Measurements from ENCODE around the gene ABI3BP.

ABI3BP gene

GRCh38 chr3:100857863-100858262, 135.4 kb downstream of the ABI3BP start:
- no peak overlapping the region for H3K4me3 ChIP-seq (ENCODE audit: low read depth, low read length)
- no peak for DNase-seq (ENCODE audit: low read depth)

GRCh38 chr3:100856821-100857220, 136.4 kb downstream of the ABI3BP start:
- DNase-seq (ENCODE audit: low read depth) = no peak
- H3K4me3 ChIP-seq (ENCODE audit: low read depth, low read length) = no peak overlapping the region

- DNase-seq (ENCODE audit: low read depth) = no peak
- H3K4me3 ChIP-seq (ENCODE audit: low read depth, low read length) = no peak overlapping the region
Measured at GRCh38 chr3:100852840-100853239, 140.4 kb downstream of the ABI3BP start.

GRCh38 chr3:100850701-100851100, 142.5 kb downstream of the ABI3BP start:
- no peak overlapping the region for H3K4me3 ChIP-seq (ENCODE audit: low read depth, low read length)
- no peak for DNase-seq (ENCODE audit: low read depth)

- H3K4me3 ChIP-seq (ENCODE audit: low read depth, low read length) = no peak overlapping the region
- DNase-seq (ENCODE audit: low read depth) = no peak
Measured at GRCh38 chr3:100850156-100850555, 143.1 kb downstream of the ABI3BP start.

- DNase-seq (ENCODE audit: low read depth) = no peak
Measured at GRCh38 chr3:100844063-100844936, 148.9 kb downstream of the ABI3BP start.

GRCh38 chr3:100838157-100838556, 155.1 kb downstream of the ABI3BP start:
- no peak overlapping the region for H3K4me3 ChIP-seq (ENCODE audit: low read depth, low read length)
- DNase-seq (ENCODE audit: low read depth) = no peak

More at GRCh38 chr3:100844063-100844936, 148.9 kb downstream of the ABI3BP start:
- H3K4me3 ChIP-seq (ENCODE audit: low read depth, low read length) = no peak overlapping the region

GRCh38 chr3:100836661-100837060, 156.6 kb downstream of the ABI3BP start:
- DNase-seq (ENCODE audit: low read depth) = no peak

GRCh38 chr3:100834332-100834731, 158.9 kb downstream of the ABI3BP start:
- H3K4me3 ChIP-seq (ENCODE audit: low read depth, low read length) = no peak overlapping the region
- DNase-seq (ENCODE audit: low read depth) = no peak

More at GRCh38 chr3:100836661-100837060, 156.6 kb downstream of the ABI3BP start:
- no peak overlapping the region for H3K4me3 ChIP-seq (ENCODE audit: low read depth, low read length)

GRCh38 chr3:100833483-100833882, 159.7 kb downstream of the ABI3BP start:
- no peak overlapping the region for H3K4me3 ChIP-seq (ENCODE audit: low read depth, low read length)
- no peak for DNase-seq (ENCODE audit: low read depth)

GRCh38 chr3:100831629-100832028, 161.6 kb downstream of the ABI3BP start:
- no peak overlapping the region for H3K4me3 ChIP-seq (ENCODE audit: low read depth, low read length)
- DNase-seq (ENCODE audit: low read depth) = no peak

- no peak for DNase-seq (ENCODE audit: low read depth)
- no peak overlapping the region for H3K4me3 ChIP-seq (ENCODE audit: low read depth, low read length)
Measured at GRCh38 chr3:100830931-100831330, 162.3 kb downstream of the ABI3BP start.

GRCh38 chr3:100825574-100825973, 167.6 kb downstream of the ABI3BP start:
- H3K4me3 ChIP-seq (ENCODE audit: low read depth, low read length) = no peak overlapping the region
- no peak for DNase-seq (ENCODE audit: low read depth)

GRCh38 chr3:100815583-100815982, 177.6 kb downstream of the ABI3BP start:
- no peak for DNase-seq (ENCODE audit: low read depth)
- H3K4me3 ChIP-seq (ENCODE audit: low read depth, low read length) = no peak overlapping the region

GRCh38 chr3:100813828-100814227, 179.4 kb downstream of the ABI3BP start:
- no peak for DNase-seq (ENCODE audit: low read depth)
- H3K4me3 ChIP-seq (ENCODE audit: low read depth, low read length) = no peak overlapping the region

GRCh38 chr3:100811779-100812507, 181.3 kb downstream of the ABI3BP start:
- no peak for DNase-seq (ENCODE audit: low read depth)
- H3K4me3 ChIP-seq (ENCODE audit: low read depth, low read length) = no peak overlapping the region

- no peak overlapping the region for H3K4me3 ChIP-seq (ENCODE audit: low read depth, low read length)
- peak; percentile 45 for DNase-seq (ENCODE audit: low read depth)
Measured at GRCh38 chr3:100810671-100811070, 182.6 kb downstream of the ABI3BP start.

- no peak overlapping the region for H3K4me3 ChIP-seq (ENCODE audit: low read depth, low read length)
- no peak for DNase-seq (ENCODE audit: low read depth)
Measured at GRCh38 chr3:100804631-100805030, 188.6 kb downstream of the ABI3BP start.

GRCh38 chr3:100803711-100804110, 189.5 kb downstream of the ABI3BP start:
- DNase-seq (ENCODE audit: low read depth) = no peak
- H3K4me3 ChIP-seq (ENCODE audit: low read depth, low read length) = no peak overlapping the region

- H3K4me3 ChIP-seq (ENCODE audit: low read depth, low read length) = no peak overlapping the region
- DNase-seq (ENCODE audit: low read depth) = peak; percentile 47
Measured at GRCh38 chr3:100802126-100802525, 191.1 kb downstream of the ABI3BP start.

- no peak overlapping the region for H3K4me3 ChIP-seq (ENCODE audit: low read depth, low read length)
- no peak for DNase-seq (ENCODE audit: low read depth)
Measured at GRCh38 chr3:100798012-100798411, 195.2 kb downstream of the ABI3BP start.

Data from skeletal muscle cell (primary cell).